Large intestine (tissue), 3 donors: ENCODE data around the gene DNAH10. TPM values are rescaled to one million over a fixed set of nuclear protein-coding genes. Genes with fewer than 3 reads are reported as not detected.
A peak's percentile ranks its signal among the peaks of the same experiment; 100 is the strongest.

Experiments
- DNase-seq, 2 donors: peaks; one replicate each; pipeline versions ENCODE4 v3.0.0 to v3.0.0-alpha.2; 2013
- H3K27ac ChIP-seq: one replicate; pipeline ENCODE4 v1.5.1; 2013; ENCODE audit warnings: low read length
- H3K27me3 ChIP-seq: 2 replicates; pipeline ENCODE4 v1.6.1; 2013; ENCODE audit warnings: low read length; ENCODE audit not compliant: control insufficient read depth, insufficient read depth
- H3K36me3 ChIP-seq: 2 replicates; pipeline ENCODE4 v1.6.1; 2013; ENCODE audit warnings: low read length; ENCODE audit not compliant: control insufficient read depth, insufficient read depth
- H3K4me1 ChIP-seq: one replicate; pipeline ENCODE4 v1.6.1; 2013; ENCODE audit warnings: low read length; ENCODE audit not compliant: control insufficient read depth, insufficient read depth
- H3K4me3 ChIP-seq: one replicate; pipeline ENCODE4 v1.5.1; 2013; ENCODE audit warnings: low read length
- H3K9me3 ChIP-seq: one replicate; pipeline ENCODE4 v1.6.1; 2013; ENCODE audit warnings: mild to moderate bottlenecking, low read depth, low read length, moderate library complexity; ENCODE audit not compliant: control insufficient read depth
- WGBS: methylation state at CpG from one replicate; pipeline ENCODE4 v1.1.5; 2013; ENCODE audit warnings: low lambda C conversion rate; ENCODE audit not compliant: insufficient coverage; 5-methylcytosine and 5-hydroxymethylcytosine counted together
- polyA plus RNA-seq: library from polyadenylated mRNA; unstranded; fragments of 120-200 nt; gene quantifications from one replicate; pipeline ENCODE4 v1.2.1, GENCODE V29; 2013

DNAH10 gene
- polyA plus RNA-seq, 1 donor, result 1.0 TPM

DNA sequence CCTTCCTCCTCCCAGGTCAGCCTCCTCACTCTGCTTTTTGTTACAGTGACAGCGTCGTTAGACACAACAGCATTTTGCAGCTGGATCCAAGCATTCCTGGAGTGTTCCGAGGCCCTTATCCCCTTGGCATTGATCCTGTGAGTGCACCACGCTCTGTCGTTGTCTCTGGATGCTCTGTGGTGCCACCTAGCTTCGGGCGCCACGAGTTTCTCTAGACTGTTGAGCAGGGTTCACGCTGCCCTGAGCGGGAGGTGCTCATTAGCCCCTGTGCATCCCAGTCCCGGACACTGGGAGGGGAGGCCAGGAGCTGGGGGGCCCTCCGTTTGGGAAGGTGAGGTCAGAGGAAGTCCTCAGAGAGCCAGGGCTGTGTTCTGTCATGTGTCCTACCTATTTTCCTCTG lies 17.3 kb upstream of the DNAH10 start:
- Histone ChIP-seq H3K4me3 (no peak overlapping the region), H3K4me1 (no peaks in the 10 kb centered on the region), H3K36me3 (peaks cover 56% of the 10 kb centered on the region), H3K27me3 (no peaks in the 10 kb centered on the region), H3K9me3 (no peaks in the 10 kb centered on the region), H3K27ac (no peak overlapping the region)
- WGBS, result no CpG with 5 or more reads among the region's 12 CpGs
- DNase-seq, result peak in 1 of 2 donors; percentile 21

DNA sequence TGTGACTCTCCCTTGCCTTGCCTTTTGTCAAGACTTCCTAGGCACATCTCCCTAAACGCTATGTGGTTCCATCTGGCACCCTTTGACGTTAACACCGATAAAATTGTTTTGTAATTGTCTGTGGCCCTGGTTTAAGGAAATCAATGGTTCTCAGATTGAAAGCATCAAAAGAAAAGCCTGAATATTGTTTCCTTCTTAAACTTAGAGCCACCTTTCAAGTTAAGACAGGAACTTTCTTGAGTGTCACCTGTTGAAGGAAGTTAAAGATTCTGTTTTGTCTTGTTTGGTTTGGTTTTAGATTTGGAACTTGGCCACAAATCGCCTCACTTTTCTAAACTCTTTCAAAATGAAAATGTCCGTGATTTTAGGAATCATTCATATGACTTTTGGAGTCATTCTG lies 14.8 kb upstream of the DNAH10 start:
- H3K27me3 ChIP-seq, result no peaks in the 10 kb centered on the region
- WGBS, result 100% methylated on average over 1 of the region's 5 CpGs
- no peak for DNase-seq
- H3K36me3 ChIP-seq, result peaks cover 51% of the 10 kb centered on the region
- no peaks in the 10 kb centered on the region for H3K4me1 ChIP-seq
- H3K27ac ChIP-seq, result no peak overlapping the region
- no peaks in the 10 kb centered on the region for H3K9me3 ChIP-seq
- H3K4me3 ChIP-seq, result no peak overlapping the region

DNA sequence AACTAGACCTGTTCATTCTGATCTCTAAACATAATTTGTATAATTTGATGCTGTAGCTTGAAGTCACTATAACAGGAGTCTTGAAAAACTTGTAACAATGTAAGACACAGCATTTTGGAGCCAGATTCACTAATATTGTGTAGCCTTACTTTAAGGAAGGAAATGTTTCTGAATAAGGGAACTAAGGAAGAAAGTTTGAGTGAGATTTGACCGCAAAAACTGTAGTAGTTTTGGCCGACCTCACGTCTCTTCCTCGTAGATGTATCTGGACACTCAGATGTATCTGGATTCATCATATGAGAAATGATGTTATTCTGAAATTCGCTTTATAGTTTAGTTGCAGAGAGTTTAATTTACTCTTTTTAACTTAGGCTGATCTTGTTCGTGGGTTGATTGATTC lies 13.9 kb upstream of the DNAH10 start:
- Histone ChIP-seq H3K36me3 (peaks cover 53% of the 10 kb centered on the region), H3K27me3 (no peaks in the 10 kb centered on the region), H3K9me3 (no peaks in the 10 kb centered on the region), H3K4me3 (no peak overlapping the region), H3K27ac (no peak overlapping the region), H3K4me1 (no peaks in the 10 kb centered on the region)
- WGBS, result 93% methylated on average over 4 of the region's 6 CpGs
- DNase-seq, result no peak

DNA sequence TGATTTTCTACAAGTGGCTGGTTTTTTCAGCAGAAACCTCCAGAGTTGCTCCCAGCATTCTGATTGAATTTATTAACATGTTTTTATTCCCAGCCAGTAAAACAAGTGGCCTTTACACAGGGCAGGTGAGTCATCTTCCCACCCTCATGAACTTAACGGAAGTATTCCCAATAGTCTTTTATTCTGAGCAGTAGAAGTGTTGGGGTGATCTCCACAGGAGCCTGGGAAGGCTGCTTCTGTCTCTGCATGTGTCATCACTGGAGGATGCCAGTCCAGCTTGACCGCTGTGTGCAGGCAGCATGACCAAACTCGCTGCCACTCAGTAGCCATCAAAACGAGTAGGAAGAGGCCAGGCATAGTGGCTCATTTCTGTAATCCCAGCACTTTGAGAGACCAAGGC lies 13.4 kb upstream of the DNAH10 start:
- H3K4me1 ChIP-seq, result no peaks in the 10 kb centered on the region
- no peak for DNase-seq
- no peaks in the 10 kb centered on the region for H3K9me3 ChIP-seq
- H3K4me3 ChIP-seq, result no peak overlapping the region
- H3K27me3 ChIP-seq, result no peaks in the 10 kb centered on the region
- WGBS, result no CpG with 5 or more reads among the region's 4 CpGs
- peaks cover 58% of the 10 kb centered on the region for H3K36me3 ChIP-seq
- H3K27ac ChIP-seq, result no peak overlapping the region

DNA sequence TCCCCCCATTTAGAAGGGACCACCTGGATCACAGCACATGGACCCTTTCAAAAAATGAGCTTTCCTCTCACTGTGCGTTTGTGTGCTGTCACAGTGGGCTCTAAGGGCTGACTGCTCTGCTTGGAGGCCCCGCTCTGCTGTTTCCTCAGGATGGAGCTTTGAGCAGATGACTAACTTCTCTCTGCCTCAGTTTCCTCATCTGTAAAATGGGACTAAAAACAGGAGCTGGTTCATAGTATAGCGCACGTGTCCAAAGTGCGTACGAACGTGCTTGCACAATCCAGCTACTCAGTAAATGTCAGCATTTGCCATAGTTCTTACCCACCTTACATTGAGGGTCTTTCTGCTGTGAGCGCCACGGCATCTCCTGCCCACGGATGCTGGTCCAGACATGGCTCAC lies 12.7 kb upstream of the DNAH10 start:
- H3K4me1 ChIP-seq, result no peaks in the 10 kb centered on the region
- H3K4me3 ChIP-seq, result no peak overlapping the region
- peaks cover 62% of the 10 kb centered on the region for H3K36me3 ChIP-seq
- no peak for DNase-seq
- no peaks in the 10 kb centered on the region for H3K9me3 ChIP-seq
- H3K27ac ChIP-seq, result no peak overlapping the region
- no peaks in the 10 kb centered on the region for H3K27me3 ChIP-seq
- WGBS, result 100% methylated on average over 1 of the region's 10 CpGs

DNA sequence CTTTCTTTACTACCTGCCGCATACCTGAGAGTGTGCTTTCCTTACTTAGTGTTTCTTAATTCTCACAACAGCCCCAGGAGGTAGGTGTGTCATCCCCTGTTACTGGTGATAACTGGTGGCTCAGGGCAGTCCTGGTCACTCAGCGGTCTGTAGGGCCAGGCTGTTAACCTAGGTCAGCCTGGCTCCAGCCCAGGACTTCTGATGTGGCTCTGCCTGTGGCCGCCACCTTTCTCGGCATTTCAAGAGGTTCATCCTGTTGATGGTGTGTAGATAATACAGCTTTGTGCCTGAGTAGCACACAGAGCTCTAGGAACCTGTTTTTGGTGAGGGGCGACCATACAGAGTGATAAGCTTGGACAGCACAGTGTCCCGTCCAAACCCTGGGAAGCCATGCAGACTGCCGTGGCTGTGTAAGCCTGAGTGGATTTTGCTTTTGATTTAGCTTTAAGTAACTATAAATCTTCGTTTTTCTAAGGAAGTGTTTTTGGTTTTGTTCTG lies 11.9 kb upstream of the DNAH10 start:
- H3K36me3 ChIP-seq, result peaks cover 62% of the 10 kb centered on the region
- H3K9me3 ChIP-seq, result no peaks in the 10 kb centered on the region
- H3K27me3 ChIP-seq, result no peaks in the 10 kb centered on the region
- WGBS, result 100% methylated on average over 1 of the region's 8 CpGs
- no peaks in the 10 kb centered on the region for H3K4me1 ChIP-seq
- no peak for DNase-seq
- no peak overlapping the region for H3K27ac ChIP-seq
- H3K4me3 ChIP-seq, result no peak overlapping the region

DNA sequence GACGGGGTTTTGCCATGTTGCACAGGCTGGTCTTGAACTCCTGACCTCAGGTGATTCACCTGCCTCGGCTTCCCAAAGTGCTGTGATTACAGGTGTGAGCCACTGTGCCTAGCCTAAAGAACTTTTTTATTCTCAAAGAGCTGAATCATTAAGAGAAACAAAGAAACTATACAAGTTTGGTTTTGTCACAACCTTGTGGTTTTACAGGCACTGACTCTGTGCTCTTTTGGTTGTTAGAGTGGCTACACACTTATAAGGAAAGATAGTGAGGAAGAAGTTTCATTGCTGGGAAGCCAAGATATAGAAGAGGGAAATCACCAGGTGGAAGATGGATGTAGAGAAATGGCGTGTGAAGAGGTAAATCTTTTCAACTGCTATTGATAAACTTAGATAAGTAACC lies 10.1 kb upstream of the DNAH10 start:
- no peak for DNase-seq
- no peaks in the 10 kb centered on the region for H3K27me3 ChIP-seq
- 89% methylated on average over 2 of the region's 3 CpGs for WGBS
- no peak overlapping the region for H3K4me3 ChIP-seq
- H3K27ac ChIP-seq, result no peak overlapping the region
- peaks cover 61% of the 10 kb centered on the region for H3K36me3 ChIP-seq
- H3K9me3 ChIP-seq, result no peaks in the 10 kb centered on the region
- no peaks in the 10 kb centered on the region for H3K4me1 ChIP-seq

DNA sequence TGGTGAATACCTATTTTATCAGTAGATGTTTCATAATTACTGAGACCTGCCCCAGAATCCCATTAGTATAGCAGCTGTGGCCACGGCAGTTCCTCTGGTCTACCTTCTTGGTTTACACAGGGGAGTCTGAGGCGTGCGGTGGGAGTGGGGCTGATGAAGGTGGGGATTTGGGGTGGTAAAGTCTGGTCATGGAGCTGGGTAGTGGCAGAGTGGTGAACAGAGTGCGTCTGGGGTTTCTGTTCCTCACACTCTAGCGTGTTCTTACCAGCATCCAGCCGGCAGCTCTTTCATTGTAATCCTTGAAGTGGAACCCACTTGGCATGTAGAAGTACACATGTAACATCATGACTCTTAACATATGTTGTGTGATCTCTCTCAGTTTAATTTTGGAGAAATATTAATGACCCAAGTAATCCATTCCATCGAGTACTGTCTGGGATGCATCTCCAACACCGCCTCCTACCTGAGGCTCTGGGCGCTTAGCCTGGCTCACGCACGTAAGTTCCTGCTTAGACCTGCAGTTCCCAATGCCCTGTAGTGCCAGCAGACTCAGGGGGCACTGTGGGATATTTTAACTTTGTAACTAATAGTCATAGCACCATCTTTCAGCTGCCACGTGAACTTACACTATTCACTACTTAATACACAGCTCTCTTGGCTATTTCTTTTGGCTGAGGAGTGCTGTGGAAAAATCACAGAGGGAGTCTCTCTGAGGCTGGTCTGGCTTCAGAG lies 7.9 kb upstream of the DNAH10 start:
- H3K27me3 ChIP-seq, result no peaks in the 10 kb centered on the region
- H3K9me3 ChIP-seq, result no peaks in the 10 kb centered on the region
- no peaks in the 10 kb centered on the region for H3K4me1 ChIP-seq
- peaks cover 55% of the 10 kb centered on the region for H3K36me3 ChIP-seq
- no peak overlapping the region for H3K27ac ChIP-seq
- no peak for DNase-seq
- no peak overlapping the region for H3K4me3 ChIP-seq
- WGBS, result no CpG with 5 or more reads among the region's 12 CpGs

DNA sequence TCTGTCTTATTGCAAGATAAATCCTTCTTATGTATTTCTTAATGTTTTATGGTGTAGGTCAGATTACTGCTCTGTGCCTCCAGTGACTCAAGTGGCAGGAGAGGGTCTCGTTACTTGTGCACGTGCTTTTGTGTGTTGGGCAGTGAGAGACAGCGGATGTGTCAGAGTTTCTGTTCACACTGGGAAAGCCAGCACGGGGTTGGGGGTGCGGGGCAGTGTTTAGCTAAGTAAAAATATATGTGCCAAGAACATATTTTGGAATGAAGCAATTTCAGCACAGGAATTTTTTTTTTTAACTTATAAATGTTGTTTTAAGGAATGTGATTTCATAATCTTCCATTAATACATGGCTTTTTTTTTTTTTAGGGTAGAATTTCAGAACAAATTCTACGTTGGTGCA lies 4.5 kb upstream of the DNAH10 start:
- Histone ChIP-seq H3K27me3 (peaks cover 4% of the 10 kb centered on the region), H3K36me3 (peaks cover 33% of the 10 kb centered on the region), H3K27ac (no peak overlapping the region), H3K4me1 (peaks cover 11% of the 10 kb centered on the region), H3K9me3 (no peaks in the 10 kb centered on the region), H3K4me3 (no peak overlapping the region)
- no CpG with 5 or more reads among the region's 6 CpGs for WGBS
- no peak for DNase-seq

DNA sequence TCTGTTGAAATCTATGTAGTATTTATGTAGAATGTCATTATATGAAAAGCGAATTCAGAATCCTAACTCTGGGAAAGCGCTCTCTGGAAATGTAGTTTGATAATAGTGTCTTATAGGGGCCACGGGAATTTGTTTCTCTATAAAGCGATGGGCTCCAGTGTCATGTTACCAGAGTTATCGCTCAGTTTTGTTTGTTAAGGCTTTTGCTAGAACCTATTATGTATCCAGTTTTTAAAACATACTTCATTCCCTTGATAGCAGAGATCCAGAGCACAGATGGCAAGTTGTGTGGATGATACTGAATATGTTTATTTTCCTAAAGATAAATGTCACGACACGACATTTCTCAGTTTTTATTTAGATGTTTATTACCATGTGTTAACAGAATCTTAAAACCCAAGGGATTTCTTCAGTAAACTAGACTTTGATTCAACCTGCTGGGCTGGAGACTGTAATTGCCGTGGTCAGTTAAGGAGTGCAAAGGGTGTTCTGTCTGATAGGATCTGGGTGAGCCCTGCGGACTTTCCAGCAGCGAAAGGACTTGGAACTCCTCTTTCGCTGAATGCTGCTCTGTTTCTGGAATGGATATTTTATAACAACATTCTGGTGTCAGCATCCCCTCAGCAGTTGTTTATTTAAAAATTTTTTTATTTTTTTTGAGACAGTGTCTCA lies 1.7 kb upstream of the DNAH10 start:
- Histone ChIP-seq H3K4me3 (no peak overlapping the region), H3K9me3 (no peaks in the 10 kb centered on the region), H3K27ac (peak overlapping the region; percentile 14), H3K36me3 (peaks cover 12% of the 10 kb centered on the region), H3K27me3 (peaks cover 7% of the 10 kb centered on the region), H3K4me1 (peaks cover 18% of the 10 kb centered on the region)
- peak; percentile 59 to 78 for DNase-seq
- no CpG with 5 or more reads among the region's 11 CpGs for WGBS

DNA sequence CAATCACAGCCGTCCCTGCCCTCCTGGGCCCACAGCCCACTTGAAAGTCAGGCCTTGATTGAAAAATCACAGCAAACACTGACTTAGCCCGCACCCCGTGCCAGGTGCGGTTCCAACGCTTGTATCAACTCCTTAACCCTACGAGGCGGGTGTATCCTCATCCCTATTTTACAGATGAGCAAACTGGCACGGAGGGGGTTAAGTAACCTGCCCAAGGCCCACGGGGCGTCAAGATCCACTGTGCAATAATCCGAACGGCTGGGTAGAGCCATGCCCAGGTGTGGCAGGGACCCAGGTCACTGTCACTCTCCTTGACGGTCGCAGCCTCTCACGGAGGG lies 583 bp downstream of the DNAH10 start:
- no peak for DNase-seq
- H3K9me3 ChIP-seq, result no peaks in the 10 kb centered on the region
- peaks cover 2% of the 10 kb centered on the region for H3K36me3 ChIP-seq
- no peak overlapping the region for H3K27ac ChIP-seq
- no CpG with 5 or more reads among the region's 15 CpGs for WGBS
- peaks cover 18% of the 10 kb centered on the region for H3K4me1 ChIP-seq
- H3K27me3 ChIP-seq, result peaks cover 7% of the 10 kb centered on the region
- peak overlapping the region; percentile 51 for H3K4me3 ChIP-seq
